ENCODE results near the gene FILIP1L. TPM values are rescaled to one million over a fixed set of nuclear protein-coding genes. Genes with fewer than 3 reads are reported as not detected.

FILIP1L gene
- total RNA-seq, 4 donors from 2014 or later, result 28.3 to 56.3 (median 43.2) TPM

GRCh38 chr3:99915906-99916432 is 198.3 kb downstream of the FILIP1L start:
- TF ChIP-seq, protein P1, sequence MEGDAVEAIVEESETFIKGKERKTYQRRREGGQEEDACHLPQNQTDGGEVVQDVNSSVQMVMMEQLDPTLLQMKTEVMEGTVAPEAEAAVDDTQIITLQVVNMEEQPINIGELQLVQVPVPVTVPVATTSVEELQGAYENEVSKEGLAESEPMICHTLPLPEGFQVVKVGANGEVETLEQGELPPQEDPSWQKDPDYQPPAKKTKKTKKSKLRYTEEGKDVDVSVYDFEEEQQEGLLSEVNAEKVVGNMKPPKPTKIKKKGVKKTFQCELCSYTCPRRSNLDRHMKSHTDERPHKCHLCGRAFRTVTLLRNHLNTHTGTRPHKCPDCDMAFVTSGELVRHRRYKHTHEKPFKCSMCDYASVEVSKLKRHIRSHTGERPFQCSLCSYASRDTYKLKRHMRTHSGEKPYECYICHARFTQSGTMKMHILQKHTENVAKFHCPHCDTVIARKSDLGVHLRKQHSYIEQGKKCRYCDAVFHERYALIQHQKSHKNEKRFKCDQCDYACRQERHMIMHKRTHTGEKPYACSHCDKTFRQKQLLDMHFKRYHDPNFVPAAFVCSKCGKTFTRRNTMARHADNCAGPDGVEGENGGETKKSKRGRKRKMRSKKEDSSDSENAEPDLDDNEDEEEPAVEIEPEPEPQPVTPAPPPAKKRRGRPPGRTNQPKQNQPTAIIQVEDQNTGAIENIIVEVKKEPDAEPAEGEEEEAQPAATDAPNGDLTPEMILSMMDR (IDR thresholded peaks at IDR 0.05; ENCODE audit: low read depth), result no peak

DNA sequence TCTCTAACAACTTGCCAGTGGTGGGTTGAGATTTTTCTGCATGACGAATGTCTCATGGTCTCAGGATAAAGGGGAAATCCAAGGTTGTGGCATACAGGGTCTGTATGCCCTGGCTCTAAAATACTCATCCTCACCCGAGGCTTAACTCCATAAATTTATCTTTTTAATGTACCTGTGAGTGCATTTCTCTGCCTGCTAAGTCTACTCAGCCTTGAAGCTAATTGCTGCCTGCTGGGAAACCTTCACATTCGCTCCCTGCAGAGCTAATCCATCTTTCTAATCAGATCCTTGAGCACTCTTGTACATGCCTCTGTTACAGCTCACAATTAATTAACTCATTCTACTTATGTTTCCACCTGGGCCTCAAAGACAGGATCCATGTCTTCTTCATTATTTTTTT is 202.9 kb downstream of the FILIP1L start:
- TF ChIP-seq, protein P1 (IDR thresholded peaks at IDR 0.05; ENCODE audit: low read depth), result no peak

GRCh38 chr3:99910752-99911290 is 203.5 kb downstream of the FILIP1L start:
- TF ChIP-seq, protein P1 (IDR thresholded peaks at IDR 0.05; ENCODE audit: low read depth), result no peak

DNA sequence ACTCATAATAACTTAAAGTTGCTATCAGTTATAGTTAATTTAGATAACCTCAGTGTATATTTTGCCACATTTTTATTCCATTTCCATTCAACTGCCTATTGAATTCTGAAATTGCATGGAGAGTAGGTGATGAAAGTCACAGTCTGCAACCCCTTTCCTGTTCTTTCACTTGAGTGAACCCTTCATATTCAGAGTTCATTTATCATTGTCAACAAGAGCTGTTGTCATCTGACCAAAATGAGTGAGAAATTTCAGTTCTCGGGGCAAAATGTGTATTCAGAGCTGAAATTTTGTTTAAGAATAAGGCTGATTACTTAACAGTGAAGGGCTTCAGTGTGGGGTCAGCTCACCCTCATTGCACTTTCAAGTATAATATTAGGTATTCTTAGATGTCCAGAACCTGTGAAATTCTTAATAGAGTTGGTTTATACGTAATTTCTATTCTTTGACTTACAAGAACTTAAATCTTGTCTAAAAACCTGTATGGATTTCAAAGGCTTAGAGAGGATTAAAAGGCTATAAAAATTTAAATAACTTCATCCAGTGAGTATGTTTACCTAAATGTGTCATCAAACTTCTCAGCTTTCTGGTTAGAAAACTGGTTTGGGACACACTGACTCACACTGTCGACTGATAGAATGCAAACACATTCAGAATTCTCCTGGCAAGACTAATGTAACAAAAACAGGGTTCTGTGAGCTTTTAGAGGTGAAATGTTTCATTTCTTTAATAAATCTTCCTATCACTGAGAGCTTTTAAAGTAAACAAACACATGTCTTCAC is 204.4 kb downstream of the FILIP1L start:
- TF ChIP-seq, protein P1 (IDR thresholded peaks at IDR 0.05; ENCODE audit: low read depth), result no peak

- TF ChIP-seq, protein P1 (IDR thresholded peaks at IDR 0.05; ENCODE audit: low read depth), result no peak
Measured at GRCh38 chr3:99907959-99908544, 206.2 kb downstream of the FILIP1L start.

GRCh38 chr3:99903869-99904268 is 210.4 kb downstream of the FILIP1L start:
- TF ChIP-seq, protein P1 (IDR thresholded peaks at IDR 0.05; ENCODE audit: low read depth), result no peak

DNA sequence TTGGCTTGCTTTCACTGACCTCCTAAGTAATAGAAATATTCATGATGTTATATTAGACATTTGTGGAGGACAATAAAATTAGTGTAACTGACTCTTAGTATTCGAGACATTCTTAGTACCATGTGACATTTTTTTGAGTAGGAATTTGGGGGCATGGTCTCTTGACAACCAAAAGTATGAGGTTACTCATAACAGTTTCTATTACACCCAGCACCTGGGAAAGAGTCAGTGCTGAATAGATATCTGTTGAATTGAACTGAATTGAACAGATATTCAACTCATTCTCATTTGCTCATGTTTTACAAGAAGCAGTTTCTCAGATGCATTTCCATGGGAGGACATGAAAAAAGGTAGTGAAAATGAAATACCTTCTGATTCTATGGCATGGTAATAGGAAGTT is 212.2 kb downstream of the FILIP1L start:
- TF ChIP-seq, protein P1 (IDR thresholded peaks at IDR 0.05; ENCODE audit: low read depth), result no peak

Measured in subcutaneous adipose tissue (tissue), 4 donors.